ENCODE measurements around the gene TUBB2A. TPM values are rescaled to one million over a fixed set of nuclear protein-coding genes. Genes with fewer than 3 reads are reported as not detected.

The TUBB2A gene
- total and polyA plus RNA-seq, 2 of the 13 experiments (the other 11 are each of a cell fraction or from before 2014, with no cell fraction given): 35.3 to 106 TPM

DNA sequence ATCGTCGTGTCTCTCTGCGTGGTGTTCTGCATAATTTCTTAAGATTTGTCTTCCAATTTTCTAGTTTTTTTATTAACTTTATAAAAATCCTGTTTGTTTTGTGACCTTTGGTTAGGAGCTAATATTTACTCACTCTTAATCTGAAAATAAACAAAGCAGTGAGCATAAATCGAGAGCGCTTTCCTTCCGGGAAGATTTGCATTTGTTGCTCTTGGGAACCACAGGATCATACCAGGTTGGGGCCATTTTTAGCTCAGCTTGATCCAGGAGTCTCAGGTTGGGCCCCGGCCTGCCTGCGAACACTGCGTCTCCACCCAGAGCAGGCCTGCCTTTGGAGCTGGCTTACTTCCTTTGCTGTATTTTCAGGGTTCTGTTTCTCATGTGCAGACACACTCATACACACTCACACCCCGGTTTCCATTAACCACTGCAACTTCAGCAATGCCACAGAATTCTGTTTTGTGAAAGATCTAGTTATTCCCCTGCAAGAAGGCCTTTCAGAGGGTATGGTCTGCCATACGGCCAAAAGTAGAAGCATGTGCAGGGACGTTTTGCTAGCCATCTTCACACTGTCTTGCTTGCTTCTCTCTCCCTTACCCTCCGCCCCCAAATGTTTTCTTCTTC lies 21.6 kb downstream of the TUBB2A start (continued):
- TF ChIP-seq, protein P1, sequence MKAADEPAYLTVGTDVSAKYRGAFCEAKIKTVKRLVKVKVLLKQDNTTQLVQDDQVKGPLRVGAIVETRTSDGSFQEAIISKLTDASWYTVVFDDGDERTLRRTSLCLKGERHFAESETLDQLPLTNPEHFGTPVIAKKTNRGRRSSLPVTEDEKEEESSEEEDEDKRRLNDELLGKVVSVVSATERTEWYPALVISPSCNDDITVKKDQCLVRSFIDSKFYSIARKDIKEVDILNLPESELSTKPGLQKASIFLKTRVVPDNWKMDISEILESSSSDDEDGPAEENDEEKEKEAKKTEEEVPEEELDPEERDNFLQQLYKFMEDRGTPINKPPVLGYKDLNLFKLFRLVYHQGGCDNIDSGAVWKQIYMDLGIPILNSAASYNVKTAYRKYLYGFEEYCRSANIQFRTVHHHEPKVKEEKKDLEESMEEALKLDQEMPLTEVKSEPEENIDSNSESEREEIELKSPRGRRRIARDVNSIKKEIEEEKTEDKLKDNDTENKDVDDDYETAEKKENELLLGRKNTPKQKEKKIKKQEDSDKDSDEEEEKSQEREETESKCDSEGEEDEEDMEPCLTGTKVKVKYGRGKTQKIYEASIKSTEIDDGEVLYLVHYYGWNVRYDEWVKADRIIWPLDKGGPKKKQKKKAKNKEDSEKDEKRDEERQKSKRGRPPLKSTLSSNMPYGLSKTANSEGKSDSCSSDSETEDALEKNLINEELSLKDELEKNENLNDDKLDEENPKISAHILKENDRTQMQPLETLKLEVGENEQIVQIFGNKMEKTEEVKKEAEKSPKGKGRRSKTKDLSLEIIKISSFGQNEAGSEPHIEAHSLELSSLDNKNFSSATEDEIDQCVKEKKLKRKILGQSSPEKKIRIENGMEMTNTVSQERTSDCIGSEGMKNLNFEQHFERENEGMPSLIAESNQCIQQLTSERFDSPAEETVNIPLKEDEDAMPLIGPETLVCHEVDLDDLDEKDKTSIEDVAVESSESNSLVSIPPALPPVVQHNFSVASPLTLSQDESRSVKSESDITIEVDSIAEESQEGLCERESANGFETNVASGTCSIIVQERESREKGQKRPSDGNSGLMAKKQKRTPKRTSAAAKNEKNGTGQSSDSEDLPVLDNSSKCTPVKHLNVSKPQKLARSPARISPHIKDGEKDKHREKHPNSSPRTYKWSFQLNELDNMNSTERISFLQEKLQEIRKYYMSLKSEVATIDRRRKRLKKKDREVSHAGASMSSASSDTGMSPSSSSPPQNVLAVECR (CRISPR knock-in tag; IDR thresholded peaks at IDR 0.05; ENCODE audit: borderline replicate concordance): 0 out of 2 replicates have a peak, but pooled peaks have one; percentile 53
- no peak for TF ChIP-seq ZNF432 (CRISPR knock-in tag; IDR thresholded peaks at IDR 0.05; ENCODE audit: borderline replicate concordance)
- TF ChIP-seq, protein P2, sequence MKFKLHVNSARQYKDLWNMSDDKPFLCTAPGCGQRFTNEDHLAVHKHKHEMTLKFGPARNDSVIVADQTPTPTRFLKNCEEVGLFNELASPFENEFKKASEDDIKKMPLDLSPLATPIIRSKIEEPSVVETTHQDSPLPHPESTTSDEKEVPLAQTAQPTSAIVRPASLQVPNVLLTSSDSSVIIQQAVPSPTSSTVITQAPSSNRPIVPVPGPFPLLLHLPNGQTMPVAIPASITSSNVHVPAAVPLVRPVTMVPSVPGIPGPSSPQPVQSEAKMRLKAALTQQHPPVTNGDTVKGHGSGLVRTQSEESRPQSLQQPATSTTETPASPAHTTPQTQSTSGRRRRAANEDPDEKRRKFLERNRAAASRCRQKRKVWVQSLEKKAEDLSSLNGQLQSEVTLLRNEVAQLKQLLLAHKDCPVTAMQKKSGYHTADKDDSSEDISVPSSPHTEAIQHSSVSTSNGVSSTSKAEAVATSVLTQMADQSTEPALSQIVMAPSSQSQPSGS (CRISPR knock-in tag; IDR thresholded peaks at IDR 0.05): 0 out of 2 replicates have a peak, but pooled peaks have one; percentile 51
- TF ChIP-seq FOXK1 (CRISPR knock-in tag; IDR thresholded peaks at IDR 0.05; ENCODE audit: borderline replicate concordance, low read depth): peak; percentile 55; the same call in 1 of the 2 replicates
- TF ChIP-seq, protein P3, sequence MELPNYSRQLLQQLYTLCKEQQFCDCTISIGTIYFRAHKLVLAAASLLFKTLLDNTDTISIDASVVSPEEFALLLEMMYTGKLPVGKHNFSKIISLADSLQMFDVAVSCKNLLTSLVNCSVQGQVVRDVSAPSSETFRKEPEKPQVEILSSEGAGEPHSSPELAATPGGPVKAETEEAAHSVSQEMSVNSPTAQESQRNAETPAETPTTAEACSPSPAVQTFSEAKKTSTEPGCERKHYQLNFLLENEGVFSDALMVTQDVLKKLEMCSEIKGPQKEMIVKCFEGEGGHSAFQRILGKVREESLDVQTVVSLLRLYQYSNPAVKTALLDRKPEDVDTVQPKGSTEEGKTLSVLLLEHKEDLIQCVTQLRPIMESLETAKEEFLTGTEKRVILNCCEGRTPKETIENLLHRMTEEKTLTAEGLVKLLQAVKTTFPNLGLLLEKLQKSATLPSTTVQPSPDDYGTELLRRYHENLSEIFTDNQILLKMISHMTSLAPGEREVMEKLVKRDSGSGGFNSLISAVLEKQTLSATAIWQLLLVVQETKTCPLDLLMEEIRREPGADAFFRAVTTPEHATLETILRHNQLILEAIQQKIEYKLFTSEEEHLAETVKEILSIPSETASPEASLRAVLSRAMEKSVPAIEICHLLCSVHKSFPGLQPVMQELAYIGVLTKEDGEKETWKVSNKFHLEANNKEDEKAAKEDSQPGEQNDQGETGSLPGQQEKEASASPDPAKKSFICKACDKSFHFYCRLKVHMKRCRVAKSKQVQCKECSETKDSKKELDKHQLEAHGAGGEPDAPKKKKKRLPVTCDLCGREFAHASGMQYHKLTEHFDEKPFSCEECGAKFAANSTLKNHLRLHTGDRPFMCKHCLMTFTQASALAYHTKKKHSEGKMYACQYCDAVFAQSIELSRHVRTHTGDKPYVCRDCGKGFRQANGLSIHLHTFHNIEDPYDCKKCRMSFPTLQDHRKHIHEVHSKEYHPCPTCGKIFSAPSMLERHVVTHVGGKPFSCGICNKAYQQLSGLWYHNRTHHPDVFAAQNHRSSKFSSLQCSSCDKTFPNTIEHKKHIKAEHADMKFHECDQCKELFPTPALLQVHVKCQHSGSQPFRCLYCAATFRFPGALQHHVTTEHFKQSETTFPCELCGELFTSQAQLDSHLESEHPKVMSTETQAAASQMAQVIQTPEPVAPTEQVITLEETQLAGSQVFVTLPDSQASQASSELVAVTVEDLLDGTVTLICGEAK (IDR thresholded peaks at IDR 0.05): peak; percentile 52
- TF ChIP-seq, protein P3 (CRISPR knock-in tag; IDR thresholded peaks at IDR 0.05): no peak; the same call in 1 of the 2 replicates
- no peak for TF ChIP-seq AGO1 (IDR thresholded peaks at IDR 0.05; ENCODE audit: low read depth, low read length, poor library complexity, severe bottlenecking)
- 0 out of 2 replicates have a peak, but pooled peaks have one; percentile 34 for TF ChIP-seq DPF2 (CRISPR knock-in tag; IDR thresholded peaks at IDR 0.05; ENCODE audit: borderline replicate concordance, low read depth)
- TF ChIP-seq, protein P4, sequence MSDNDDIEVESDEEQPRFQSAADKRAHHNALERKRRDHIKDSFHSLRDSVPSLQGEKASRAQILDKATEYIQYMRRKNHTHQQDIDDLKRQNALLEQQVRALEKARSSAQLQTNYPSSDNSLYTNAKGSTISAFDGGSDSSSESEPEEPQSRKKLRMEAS (IDR thresholded peaks at IDR 0.05): peak; percentile 53
- TF ChIP-seq, protein P5, sequence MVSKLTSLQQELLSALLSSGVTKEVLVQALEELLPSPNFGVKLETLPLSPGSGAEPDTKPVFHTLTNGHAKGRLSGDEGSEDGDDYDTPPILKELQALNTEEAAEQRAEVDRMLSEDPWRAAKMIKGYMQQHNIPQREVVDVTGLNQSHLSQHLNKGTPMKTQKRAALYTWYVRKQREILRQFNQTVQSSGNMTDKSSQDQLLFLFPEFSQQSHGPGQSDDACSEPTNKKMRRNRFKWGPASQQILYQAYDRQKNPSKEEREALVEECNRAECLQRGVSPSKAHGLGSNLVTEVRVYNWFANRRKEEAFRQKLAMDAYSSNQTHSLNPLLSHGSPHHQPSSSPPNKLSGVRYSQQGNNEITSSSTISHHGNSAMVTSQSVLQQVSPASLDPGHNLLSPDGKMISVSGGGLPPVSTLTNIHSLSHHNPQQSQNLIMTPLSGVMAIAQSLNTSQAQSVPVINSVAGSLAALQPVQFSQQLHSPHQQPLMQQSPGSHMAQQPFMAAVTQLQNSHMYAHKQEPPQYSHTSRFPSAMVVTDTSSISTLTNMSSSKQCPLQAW (CRISPR knock-in tag; IDR thresholded peaks at IDR 0.05): peak; percentile 35
- TF ChIP-seq GLI4 (CRISPR knock-in tag; IDR thresholded peaks at IDR 0.05; ENCODE audit: borderline replicate concordance): no peak

Measured in HepG2 (cell line).